T-helper 1 cell (primary cell): Measurements from ENCODE around the gene SLC7A8.

Experiments used
- DNase-seq, 5 donors: peaks; one replicate each; pipeline ENCODE4 v3.0.0-alpha.2; 2012 to 2020

SLC7A8 gene

DNA sequence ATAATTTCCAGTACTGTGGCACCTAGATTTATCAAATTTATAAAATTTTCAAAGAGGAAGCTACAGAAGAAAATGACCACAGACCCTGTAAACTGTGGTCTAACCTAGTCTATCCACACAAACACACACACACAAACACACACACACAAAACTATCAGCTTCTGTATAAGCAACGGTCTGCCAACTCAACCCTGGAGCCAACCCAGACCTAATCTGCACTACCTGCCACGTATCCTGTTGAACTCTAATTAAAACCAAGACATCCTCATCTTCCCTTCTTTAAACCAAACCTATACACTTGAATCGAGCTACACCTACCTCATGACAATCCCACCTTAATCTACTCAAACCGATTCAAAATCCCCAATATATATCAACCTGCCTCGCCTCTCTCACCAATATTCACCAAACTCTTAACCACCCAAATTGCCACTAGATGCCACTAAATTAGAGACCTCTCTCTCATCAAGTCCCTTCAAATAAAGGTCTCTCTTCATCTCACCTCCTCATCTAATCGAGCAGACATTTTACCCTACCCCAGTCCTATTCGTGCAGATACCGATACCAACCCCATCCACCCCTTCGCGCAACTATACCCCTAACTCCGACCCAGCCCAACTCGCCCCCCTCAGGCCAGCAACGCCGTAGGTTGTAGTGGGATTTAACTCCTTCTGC is 89.3 kb downstream of the SLC7A8 start:
- DNase-seq: no peak

DNA sequence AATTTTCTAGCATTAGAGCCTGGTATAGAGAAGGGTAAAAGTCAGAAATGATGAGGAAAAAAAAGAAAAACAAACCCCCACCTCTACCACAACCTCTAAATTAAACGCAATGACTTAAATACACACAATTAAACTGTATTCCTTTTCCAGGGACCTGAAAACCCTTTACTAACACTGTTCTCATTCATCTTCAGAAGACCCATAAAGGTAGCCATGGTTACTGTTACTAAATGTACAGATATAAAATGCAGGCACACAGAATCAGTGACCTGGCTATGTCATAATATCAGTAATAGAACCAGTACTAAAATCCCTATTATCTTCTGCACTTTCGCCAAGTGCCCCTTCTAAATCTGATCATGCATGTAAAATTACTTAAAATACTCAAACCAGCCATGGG is 89.9 kb downstream of the SLC7A8 start:
- DNase-seq: no peak

DNA sequence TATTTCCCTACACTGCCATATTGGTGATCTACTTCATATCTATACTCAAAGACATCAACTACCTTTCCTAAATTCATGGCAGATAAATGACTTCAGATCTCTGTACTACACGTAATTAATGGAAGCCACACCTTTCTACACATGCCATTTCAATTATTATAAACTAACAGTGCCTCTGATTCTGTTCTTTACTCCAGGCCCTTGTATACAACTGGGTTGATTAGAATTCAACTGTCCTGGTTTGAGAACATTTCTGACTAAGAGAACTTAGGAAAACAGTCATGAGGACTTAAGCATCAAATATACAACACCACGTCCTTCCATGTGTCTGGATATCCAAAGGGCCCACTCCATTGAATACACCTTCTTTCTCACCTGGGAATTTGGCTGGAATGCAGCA is 90.4 kb downstream of the SLC7A8 start:
- DNase-seq: no peak

DNA sequence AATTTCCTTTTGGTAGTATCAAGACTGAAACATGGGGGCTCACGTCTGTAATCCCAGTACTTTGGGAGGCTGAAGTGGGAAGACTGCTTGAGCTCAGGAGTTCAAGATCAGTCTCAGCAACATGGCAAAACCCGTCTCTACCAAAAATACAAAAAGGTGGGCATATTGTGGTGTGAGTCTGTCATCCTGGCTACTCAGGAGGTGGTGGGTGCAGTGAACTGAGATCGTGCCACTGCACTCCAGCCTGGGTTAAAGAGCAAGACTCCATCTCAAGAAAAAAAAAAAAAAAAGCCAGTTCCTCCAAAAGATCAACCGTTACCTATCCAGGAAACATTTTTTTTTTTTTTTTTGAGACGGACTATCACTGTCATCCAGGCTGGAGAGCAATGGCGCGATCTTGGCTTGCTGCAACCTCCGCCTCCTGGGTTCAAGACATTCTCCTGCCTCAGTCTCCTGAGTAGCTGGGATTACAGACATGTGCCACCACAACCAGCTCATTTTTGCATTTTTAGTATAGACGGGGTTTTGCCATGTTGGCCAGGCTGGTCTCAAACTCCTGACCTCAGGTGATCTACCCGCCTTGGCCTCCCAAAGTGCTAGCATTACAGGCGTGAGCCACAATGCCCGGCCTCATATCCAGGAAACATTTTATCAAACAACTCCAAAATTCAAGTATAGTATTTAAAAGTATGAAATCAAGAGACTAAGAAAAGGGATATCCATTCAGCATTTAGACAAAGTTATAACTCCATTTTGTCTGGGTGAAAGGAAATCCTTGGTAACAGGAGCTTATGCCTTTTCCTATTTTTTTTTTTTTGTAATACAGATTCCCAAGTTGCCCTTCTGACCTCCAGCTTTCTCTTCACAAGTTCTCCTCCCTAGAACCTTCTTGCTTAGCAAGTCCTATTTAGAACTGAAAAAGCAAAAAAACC is 91.9 kb downstream of the SLC7A8 start:
- DNase-seq: no peak

DNA sequence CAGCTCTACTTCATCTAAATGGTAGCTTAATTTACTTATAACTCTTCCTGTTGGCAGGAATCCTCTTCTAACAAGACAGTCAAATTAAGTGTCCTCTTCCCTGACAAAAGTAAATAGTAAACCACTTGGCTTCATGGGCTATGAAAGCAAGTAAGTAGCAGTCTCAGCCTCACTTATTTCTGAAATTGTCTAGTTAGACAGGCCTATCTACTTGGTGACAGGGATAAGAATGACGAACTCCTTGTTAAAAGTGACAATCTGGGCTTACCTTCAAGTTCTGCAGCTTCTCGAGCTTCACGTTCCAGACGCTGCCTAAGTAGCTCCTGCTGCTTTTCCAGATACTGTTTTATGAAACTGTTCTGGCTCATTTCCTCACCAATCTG is 93.2 kb downstream of the SLC7A8 start:
- no peak for DNase-seq

DNA sequence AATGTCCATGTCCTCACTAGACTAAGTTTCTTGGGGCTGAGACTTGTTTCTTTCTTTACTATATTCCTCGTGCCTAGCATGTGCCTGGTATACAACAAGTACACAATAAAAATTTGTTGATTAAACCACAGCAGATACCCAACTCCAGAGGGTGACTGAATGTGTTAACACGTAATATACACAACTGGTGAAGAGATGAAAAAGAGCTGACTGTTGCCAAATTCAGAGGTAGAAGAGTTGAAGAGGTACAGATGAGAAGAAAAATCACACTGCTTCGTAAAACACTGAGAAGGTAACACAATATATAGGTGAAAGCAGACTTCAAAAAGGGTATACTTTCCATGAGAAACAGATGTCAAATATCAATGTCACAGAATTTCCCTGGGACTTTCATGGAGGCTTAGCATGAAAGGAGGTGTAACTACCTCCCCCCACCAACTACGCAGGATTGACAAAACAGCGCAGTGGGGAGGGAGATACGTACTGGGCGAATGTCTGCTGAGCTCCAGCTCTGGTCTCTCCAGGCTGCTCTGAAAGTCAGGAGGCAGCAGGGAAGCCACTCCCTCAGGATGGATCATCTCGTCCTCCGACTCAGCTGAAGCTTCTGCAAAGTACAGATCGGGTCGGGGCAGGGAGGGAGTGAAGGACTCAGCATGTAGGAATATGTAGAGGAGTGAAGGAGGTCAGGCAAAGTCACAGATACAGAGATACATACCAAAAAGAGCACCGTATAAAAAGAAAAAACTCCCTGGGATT is 93.8 kb downstream of the SLC7A8 start:
- no peak for DNase-seq

DNA sequence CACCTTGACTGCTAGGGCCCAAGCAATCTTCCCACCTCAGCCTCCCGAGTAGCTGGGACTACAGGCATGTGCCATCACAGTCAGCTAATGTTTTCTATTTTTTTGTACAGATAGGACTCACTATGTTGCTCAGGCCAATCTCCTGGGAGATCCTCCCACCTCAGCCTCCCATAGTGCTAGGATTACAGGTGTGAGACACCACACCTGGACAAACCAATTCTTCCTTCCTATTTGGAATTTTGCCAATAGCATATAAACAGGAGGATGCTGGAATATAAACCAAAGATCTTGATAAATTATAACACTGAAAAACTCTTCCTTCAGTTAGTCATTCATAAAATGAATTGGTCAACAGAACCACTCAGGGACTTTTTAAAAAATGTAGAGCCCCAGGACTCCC is 96.9 kb downstream of the SLC7A8 start:
- DNase-seq: no peak

DNA sequence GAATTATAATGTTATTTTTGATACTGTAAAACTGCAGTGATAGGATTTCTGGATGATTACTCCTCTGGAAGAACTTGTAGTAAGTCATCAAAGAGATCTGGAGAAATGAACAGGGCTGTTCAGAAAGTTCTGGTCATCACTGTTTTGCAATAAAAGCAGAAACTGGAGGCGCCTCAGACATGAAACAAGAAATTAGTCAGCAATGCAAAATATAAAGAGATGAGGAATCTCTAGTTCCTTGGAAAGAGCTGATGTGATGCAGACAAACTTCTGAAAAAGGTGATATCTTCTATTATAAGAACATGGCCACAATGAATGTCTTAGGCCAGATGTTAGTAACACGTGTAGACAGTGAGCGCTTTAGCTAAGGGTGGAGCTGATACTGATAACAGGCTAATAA is 98.0 kb downstream of the SLC7A8 start:
- DNase-seq: no peak

DNA sequence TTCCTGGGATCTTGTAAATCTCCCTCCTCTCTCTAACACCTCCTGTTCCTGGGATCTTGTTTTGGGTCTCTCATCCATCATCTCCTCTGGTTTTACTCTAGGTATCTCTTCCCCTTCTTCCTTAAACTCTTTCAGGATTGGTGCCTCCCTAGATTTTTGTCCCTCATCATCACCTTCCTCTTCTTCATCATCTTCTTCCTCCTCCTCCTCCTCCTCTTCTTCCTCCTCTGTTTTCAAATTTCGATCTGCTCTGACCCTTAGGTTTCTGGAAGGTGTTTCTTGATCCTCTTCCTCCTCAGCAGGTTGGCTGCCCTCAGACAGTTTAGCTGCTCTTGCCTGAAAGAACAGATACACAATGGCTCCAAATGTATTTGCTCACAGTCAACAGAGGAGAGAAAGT is 103.0 kb downstream of the SLC7A8 start:
- DNase-seq: no peak

DNA sequence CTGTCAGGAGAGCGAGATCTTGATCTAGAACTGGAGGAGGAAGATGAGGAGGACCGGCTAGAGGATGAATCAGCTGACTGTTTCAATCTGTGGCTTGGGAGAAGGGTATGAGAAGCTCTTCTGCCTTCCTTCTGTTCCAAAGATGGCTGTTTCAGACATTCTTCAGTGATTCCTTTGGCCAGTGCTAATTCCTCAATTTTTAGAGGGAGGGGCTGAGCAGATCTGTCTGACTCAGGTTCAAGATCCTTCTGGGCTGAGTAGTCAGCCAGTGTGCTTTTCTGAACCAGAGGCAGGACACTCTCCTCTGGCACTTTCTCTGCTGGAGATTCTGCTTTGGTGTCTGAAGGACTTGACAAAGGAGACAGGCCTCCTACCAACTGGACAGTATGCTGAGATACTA is 103.7 kb downstream of the SLC7A8 start:
- no peak for DNase-seq

DNA sequence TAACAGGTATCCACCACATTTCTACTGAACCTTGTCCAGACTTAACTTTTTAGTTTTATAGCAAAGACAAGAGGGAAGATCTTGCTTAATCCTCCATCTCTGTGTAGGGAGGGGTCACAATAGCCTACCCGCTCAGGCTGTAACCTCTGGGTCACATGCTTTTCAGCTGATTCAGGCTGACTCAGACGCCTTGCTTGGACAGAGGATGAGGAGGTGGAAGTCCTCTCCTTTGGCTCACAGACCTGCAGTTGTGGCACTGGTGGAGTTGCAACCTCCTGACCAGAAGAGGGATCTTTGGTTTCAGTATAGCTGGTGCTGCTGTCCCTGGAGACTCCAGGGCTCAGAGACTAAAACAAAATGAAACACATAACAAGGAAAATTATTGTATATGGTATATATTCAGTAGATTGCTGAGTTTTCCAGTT is 104.8 kb downstream of the SLC7A8 start:
- no peak for DNase-seq

DNA sequence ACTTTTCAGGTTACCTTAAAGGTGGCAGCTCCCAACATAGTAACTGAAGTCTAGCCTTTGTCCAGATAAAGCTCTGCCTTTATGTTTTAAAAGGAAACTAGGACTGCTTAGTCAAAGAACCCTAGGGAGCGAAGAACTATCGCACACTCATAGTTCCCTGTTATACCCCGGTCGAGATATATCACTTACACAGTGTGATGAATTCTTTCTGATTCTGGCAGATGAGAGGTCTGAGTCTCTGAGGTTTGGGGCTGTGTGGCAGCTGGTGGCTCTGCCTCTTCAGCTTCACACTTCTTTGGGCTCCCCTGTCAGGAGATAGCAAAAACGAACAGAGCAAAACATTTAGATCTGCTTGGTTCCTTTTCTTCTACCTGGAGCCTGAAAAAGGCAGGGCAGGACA is 105.5 kb downstream of the SLC7A8 start:
- DNase-seq: no peak

DNA sequence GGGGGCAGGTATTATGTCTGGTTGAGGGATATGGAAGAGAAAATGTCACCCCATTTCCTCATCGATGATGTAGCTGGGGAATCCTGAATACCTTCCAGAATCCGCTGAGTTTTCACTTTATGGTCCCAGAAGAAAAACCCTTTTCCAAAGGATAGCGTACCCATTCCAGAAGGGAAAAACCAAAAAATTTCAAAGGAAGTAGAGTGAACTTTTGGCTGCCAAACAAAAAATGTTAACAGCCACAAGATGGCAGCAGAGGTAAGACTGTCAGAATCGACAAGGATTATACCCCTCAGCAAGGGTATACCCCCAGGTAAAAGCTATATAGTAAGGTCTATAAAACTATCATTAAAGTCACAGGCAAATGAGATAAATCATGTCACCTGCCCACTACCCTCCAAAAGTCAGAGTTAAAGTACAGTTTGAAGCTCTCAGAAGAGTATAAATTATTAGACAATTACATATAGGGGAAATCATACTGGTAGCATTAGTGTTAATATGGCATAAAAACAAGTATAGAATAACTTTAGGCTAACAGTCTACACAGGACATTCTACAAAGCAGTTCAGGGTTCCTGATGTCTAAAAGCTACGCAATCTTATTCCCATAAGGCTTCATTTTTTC is 106.6 kb downstream of the SLC7A8 start:
- DNase-seq: no peak
